H1 (cell line): ENCODE results near the gene PRELID2. TPM values are rescaled to one million over a fixed set of nuclear protein-coding genes. Genes with fewer than 3 reads are reported as not detected.

Experiments
- CTCF ChIA-PET: fragments of 300-600 bp; sonication (Branson Sonifier 250); formaldehyde crosslinking; loops from one replicate; lab custom pipeline; 2021; ENCODE audit not compliant: partially characterized antibody; lab: Charles Lee
- POLR2A ChIA-PET: fragments of 300-600 bp; sonication (Branson Sonifier 250); formaldehyde crosslinking; loops from one replicate; lab custom pipeline; 2021; ENCODE audit warnings: inconsistent platforms; ENCODE audit not compliant: partially characterized antibody; lab: Charles Lee
- DNase-seq, 2 experiments: peaks; one replicate each; pipeline versions ENCODE4 v3.0.0 to v3.0.0-alpha.2; 2010 to 2022; ENCODE audit warnings: low spot score in 2 of 2, low read depth in 1 of 2, mixed read lengths in 1 of 2
- FAIRE-seq: peaks from 2 replicates; lab custom pipeline; 2011; peaks lifted over from hg19 to GRCh38; lab: Jason Lieb, UNC
- H2AFZ ChIP-seq: 2 replicates; pipeline ENCODE4 v1.8.1; 2012; ENCODE audit warnings: low read length, inconsistent platforms
- H2AK5ac ChIP-seq: 2 replicates; pipeline ENCODE4 v1.6.1; 2013; ENCODE audit warnings: low read depth, low read length
- H2BK120ac ChIP-seq: replicated peaks from 2 replicates; pipeline ENCODE3; 2013; ENCODE audit warnings: low read depth, low read length, inconsistent platforms
- H2BK12ac ChIP-seq: 2 replicates; pipeline ENCODE4 v1.6.1; 2013; ENCODE audit warnings: low read depth, low read length
- H2BK15ac ChIP-seq: 2 replicates; pipeline ENCODE4 v1.6.1; 2013; ENCODE audit warnings: low read length
- H2BK20ac ChIP-seq: 2 replicates; pipeline ENCODE4 v1.6.1; 2013; ENCODE audit warnings: low read length
- H2BK5ac ChIP-seq: 2 replicates; pipeline ENCODE4 v1.6.1; 2013; ENCODE audit warnings: low read depth, low read length
- H3K14ac ChIP-seq: 2 replicates; pipeline ENCODE4 v1.6.1; 2013; ENCODE audit warnings: inconsistent platforms; ENCODE audit not compliant: insufficient read length
- H3K18ac ChIP-seq: 2 replicates; pipeline ENCODE4 v1.6.1; 2013; ENCODE audit warnings: low read length; ENCODE audit errors: extremely low read depth
- H3K23ac ChIP-seq: 2 replicates; pipeline ENCODE4 v1.6.1; 2013; ENCODE audit warnings: inconsistent platforms; ENCODE audit not compliant: insufficient read length
- H3K23me2 ChIP-seq: 2 replicates; pipeline ENCODE4 v1.6.1; 2013; ENCODE audit warnings: low read depth, low read length
- H3K27ac ChIP-seq: 2 replicates; pipeline ENCODE4 v1.6.1; 2011; ENCODE audit warnings: low read depth, low read length, inconsistent platforms
- H3K27me3 ChIP-seq, 4 experiments: replicated peaks in 1 of 4; 1 replicate in 1 of 4; 2 replicates in 3 of 4; pipeline versions ENCODE4 v1.6.1 to v1.8.1; 2011 to 2013; ENCODE audit warnings: low read length in 3 of 4, mild to moderate bottlenecking in 3 of 4, inconsistent platforms in 2 of 4, mixed read lengths in 2 of 4, moderate library complexity in 1 of 4; ENCODE audit not compliant: control insufficient read depth in 3 of 4, insufficient read depth in 3 of 4; ENCODE audit errors: extremely low read depth in 1 of 4
- H3K36me3 ChIP-seq, 4 experiments: 2 replicates each; pipeline versions ENCODE4 v1.6.1 to v1.8.1; 2011 to 2013; ENCODE audit warnings: mild to moderate bottlenecking in 4 of 4, low read length in 3 of 4, moderate library complexity in 2 of 4, control low read depth in 1 of 4, inconsistent platforms in 1 of 4; ENCODE audit not compliant: insufficient read depth in 4 of 4, control insufficient read depth in 2 of 4
- H3K4ac ChIP-seq: replicated peaks from 2 replicates; pipeline ENCODE3; 2013; ENCODE audit warnings: low read length, low read depth, mixed read lengths, inconsistent platforms; ENCODE audit not compliant: insufficient read length
- H3K4me1 ChIP-seq, 4 experiments: replicated peaks in 1 of 4; 1 replicate in 1 of 4; 2 replicates in 3 of 4; pipeline versions ENCODE4 v1.6.1 to v1.8.1; 2011 to 2013; ENCODE audit warnings: low read length in 3 of 4, inconsistent platforms in 2 of 4, mixed read lengths in 1 of 4; ENCODE audit not compliant: insufficient read depth in 4 of 4, control insufficient read depth in 3 of 4
- H3K4me2 ChIP-seq, 2 experiments: 2 replicates each; pipeline versions ENCODE4 v1.6.1 to v1.8.1; 2011 to 2013; ENCODE audit warnings: low read depth in 2 of 2, low read length in 2 of 2, control low read depth in 1 of 2, inconsistent platforms in 1 of 2, mild to moderate bottlenecking in 1 of 2; ENCODE audit not compliant: insufficient read depth in 1 of 2
- H3K4me3 ChIP-seq, 4 experiments: fragments of 200-600, 300-600 bp in 1 of 4; sonication (generic), shearing (Covaris generic), sonication (Bioruptor Twin) in 1 of 4; 2 replicates each; pipeline versions ENCODE4 v1.5.1 to v1.8.1; 2011 to 2016; ENCODE audit warnings: low read length in 4 of 4, low read depth in 3 of 4, control low read depth in 2 of 4, inconsistent platforms in 2 of 4, mild to moderate bottlenecking in 2 of 4, mixed read lengths in 1 of 4, moderate library complexity in 1 of 4; ENCODE audit not compliant: insufficient read depth in 2 of 4; ENCODE audit errors: extremely low read depth in 1 of 4
- H3K56ac ChIP-seq: replicated peaks from 2 replicates; pipeline ENCODE3; 2013; ENCODE audit warnings: low read depth, mild to moderate bottlenecking, mixed read lengths, low read length, inconsistent platforms; ENCODE audit not compliant: insufficient read length
- H3K79me1 ChIP-seq: 2 replicates; pipeline ENCODE4 v1.6.1; 2013; ENCODE audit warnings: low read depth, low read length, control low read depth
- H3K79me2 ChIP-seq, 2 experiments: 2 replicates each; pipeline versions ENCODE4 v1.6.1 to v1.8.1; 2012 to 2013; ENCODE audit warnings: low read length in 2 of 2, mild to moderate bottlenecking in 2 of 2, inconsistent platforms in 1 of 2; ENCODE audit not compliant: insufficient read depth in 2 of 2, control insufficient read depth in 1 of 2
- H3K9ac ChIP-seq, 4 experiments: replicated peaks in 1 of 4; 1 replicate in 1 of 4; 2 replicates in 3 of 4; pipeline versions ENCODE4 v1.6.1 to v1.8.1; 2011 to 2013; ENCODE audit warnings: low read depth in 3 of 4, low read length in 3 of 4, control low read depth in 2 of 4, mild to moderate bottlenecking in 2 of 4, moderate library complexity in 2 of 4, inconsistent platforms in 1 of 4; ENCODE audit errors: extremely low read depth in 1 of 4
- H3K9me3 ChIP-seq, 2 experiments: 2 replicates each; pipeline versions ENCODE4 v1.6.1 to v1.8.1; 2012 to 2013; ENCODE audit warnings: mild to moderate bottlenecking in 2 of 2, moderate library complexity in 2 of 2, control low read depth in 1 of 2, inconsistent platforms in 1 of 2, low read depth in 1 of 2, low read length in 1 of 2, mixed read lengths in 1 of 2; ENCODE audit not compliant: insufficient read depth in 2 of 2
- H4K20me1 ChIP-seq, 2 experiments: replicated peaks in 1 of 2; 2 replicates each; pipeline versions ENCODE3 to v1.8.1; 2011 to 2013; ENCODE audit warnings: inconsistent platforms in 2 of 2, low read length in 2 of 2, mild to moderate bottlenecking in 1 of 2; ENCODE audit not compliant: insufficient read depth in 2 of 2, control insufficient read depth in 1 of 2
- H4K5ac ChIP-seq: 2 replicates; pipeline ENCODE4 v1.6.1; 2013; ENCODE audit warnings: low read length, low read depth, mixed read lengths, inconsistent platforms; ENCODE audit not compliant: insufficient read length
- H4K8ac ChIP-seq: 2 replicates; pipeline ENCODE4 v1.8.0; 2013; ENCODE audit warnings: mild to moderate bottlenecking, moderate library complexity, low read length, inconsistent platforms; ENCODE audit not compliant: insufficient read depth; ENCODE audit errors: extremely low read depth
- H4K91ac ChIP-seq: replicated peaks from 2 replicates; pipeline ENCODE3; 2013; ENCODE audit warnings: low read length, mixed read lengths, inconsistent platforms; ENCODE audit not compliant: insufficient read length
- JUN ChIP-seq: IDR thresholded peaks from 2 replicates; pipeline ENCODE4 v1.6.1; 2011; ENCODE audit warnings: low read depth, mild to moderate bottlenecking, improper control_type of control experiment, low read length
- SIX5 ChIP-seq: IDR thresholded peaks from 2 replicates; pipeline ENCODE4 v1.6.1; 2011; ENCODE audit warnings: mild to moderate bottlenecking, low read depth, low read length
- TEAD4 ChIP-seq: IDR thresholded peaks from 2 replicates; pipeline ENCODE4 v1.6.1; 2012; ENCODE audit warnings: low read depth, low read length, inconsistent platforms, mixed read lengths
- WGBS, 2 experiments: shearing (Covaris generic) in 1 of 2; methylation state at CpG; one replicate each; pipeline versions ENCODE4 v1.1.6 to v1.1.7; 2013 to 2015; ENCODE audit warnings: low lambda C conversion rate in 2 of 2, mixed read lengths in 2 of 2, inconsistent platforms in 1 of 2, low coverage in 1 of 2, missing lambda C conversion rate in 1 of 2; ENCODE audit not compliant: insufficient replicate concordance in 2 of 2, insufficient coverage in 1 of 2, insufficient read length in 1 of 2; ENCODE audit errors: extremely low coverage in 1 of 2, missing lambda C conversion rate in 1 of 2; 5-methylcytosine and 5-hydroxymethylcytosine counted together
- polyA plus RNA-seq, 7 experiments: library from polyadenylated mRNA; depleted of rRNA in 3 of 7; stranded (reverse) in 5 of 7; unstranded in 2 of 7; fragments of >200 nt in 5 of 7; fragments of 200-250 nt in 2 of 7; gene quantifications; 1 replicate in 5 of 7; 2 replicates in 1 of 7; 4 replicates in 1 of 7; pipeline versions ENCODE4 v1.2.1 to v1.2.3, GENCODE V29; 2011 to 2013; ENCODE audit warnings: missing spikeins in 2 of 7, mixed read lengths in 2 of 7
- total RNA-seq: library from RNA; stranded (reverse); fragmentation: NEBNext Ultra II Directional; extraction: Animal tissue kit (Norgen Biotek cat#: 25700); gene quantifications from 2 replicates; pipeline ENCODE4 v1.2.1, GENCODE V29; 2021

Gene PRELID2
- total and polyA plus RNA-seq, 2 of the 8 experiments (the other 6 are each of a cell fraction or from before 2014, with no cell fraction given), result 2.2 to 7.8 TPM

DNA sequence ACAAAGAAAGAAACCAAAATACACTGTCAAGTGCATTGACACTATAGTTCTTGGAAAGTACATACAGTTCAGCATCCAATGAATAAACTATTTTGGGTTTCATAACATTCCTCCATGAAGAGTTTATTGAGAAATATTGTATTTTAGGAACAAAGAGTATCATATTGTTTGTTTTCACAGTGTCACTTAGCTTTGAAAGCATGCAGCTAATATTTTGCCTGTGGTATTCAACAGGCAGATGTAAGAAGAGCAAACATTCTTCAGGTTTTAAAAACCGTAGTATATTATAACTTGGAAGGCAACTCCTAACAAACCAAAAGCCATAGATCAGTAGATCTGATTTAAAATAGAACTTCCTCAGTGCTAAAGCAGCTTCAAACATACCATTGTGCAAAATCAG, 4.5 kb downstream of the PRELID2 start:
- POLR2A ChIA-PET, result no interaction called here
- TF ChIP-seq SIX5 (no peak), JUN (no peak), TEAD4 (no peak)
- TF ChIP-seq, all 59 proteins: peak for 0

More for the DNA sequence above, 4.5 kb downstream of the PRELID2 start:
- Histone ChIP-seq H2BK5ac (no peak overlapping the region), H3K9ac (no peak overlapping the region), H4K20me1 (no peaks in the 10 kb centered on the region), H2BK15ac (no peak overlapping the region), H2AFZ (no peak overlapping the region), H2BK120ac (no peak overlapping the region), H3K4me3 (no peak overlapping the region), H3K9me3 (no peaks in the 10 kb centered on the region), H2BK20ac (no peak overlapping the region), H3K23me2 (peaks cover 7% of the 10 kb centered on the region; the same call in 1 of the 2 replicates), H4K5ac (no peak overlapping the region), H3K27me3 (peaks cover 0 to 12% (median 10%) of the 10 kb centered on the region in 4 experiments; a peak in 6 of 7 replicates), H3K4me2 (no peak overlapping the region), H4K91ac (no peak overlapping the region), H3K4me1 (peaks cover 0 to 1% (median under 1%) of the 10 kb centered on the region in 4 experiments; a peak in 4 of 7 replicates), H3K36me3 (no peaks in the 10 kb centered on the region), H3K56ac (no peak overlapping the region), H3K23ac (no peak overlapping the region), H3K27ac (no peak overlapping the region), H3K14ac (no peak overlapping the region), H3K79me2 (no peaks in the 10 kb centered on the region), H3K79me1 (no peaks in the 10 kb centered on the region), H2AK5ac (no peak overlapping the region), H2BK12ac (no peak overlapping the region), H3K18ac (no peak overlapping the region), H4K8ac (no peak overlapping the region), H3K4ac (no peak overlapping the region)
- WGBS, 2 experiments, result 48% methylated on average over 1 of the region's 1 CpG; no CpG with 5 or more reads in 1 of the 2 experiments
- DNase-seq (no peak), FAIRE-seq (no peak)
- CTCF ChIA-PET, result interaction anchor here (1.0 to 3.7 kb wide), 4 partner anchors 56 to 221 kb away, joined by 3 to 13 read pairs (median 4); no protein-coding TSS in a partner anchor
